ENCODE results near the gene NDUFS8.
A peak's percentile ranks its signal among the peaks of the same experiment; 100 is the strongest.

NDUFS8 gene

GRCh38 chr11:68003846-68004550 is 26.5 kb upstream of the NDUFS8 start, which contains the start of gene UNC93B1:
UNC93B1 (minus strand) TSS chr11:68004097; CDS start chr11:68004043, 54 bp downstream.
- peak; percentile 86 for DNase-seq (ENCODE audit: low spot score)

- no peak for DNase-seq (ENCODE audit: low spot score)
These were observed 25.7 kb upstream of the NDUFS8 start for GRCh38 chr11:68004551-68005335.

- no peak for DNase-seq (ENCODE audit: low spot score)
These were observed 23.8 kb upstream of the NDUFS8 start for GRCh38 chr11:68006606-68007166.

- no peak for DNase-seq (ENCODE audit: low spot score)
These were observed 22.7 kb upstream of the NDUFS8 start for GRCh38 chr11:68007498-68008380.

- no peak for DNase-seq (ENCODE audit: low spot score)
These were observed 21.8 kb upstream of the NDUFS8 start for GRCh38 chr11:68008381-68009337.

- DNase-seq (ENCODE audit: low spot score) = no peak
These were observed 20.9 kb upstream of the NDUFS8 start for GRCh38 chr11:68009391-68010089.

- no peak for DNase-seq (ENCODE audit: low spot score)
These were observed 20.1 kb upstream of the NDUFS8 start, which contains the start of gene ALDH3B1 for GRCh38 chr11:68010090-68011041. ALDH3B1 (plus strand) TSS chr11:68010327; CDS start chr11:68015298, 4,971 bp downstream.

GRCh38 chr11:68011051-68011943 is 19.2 kb upstream of the NDUFS8 start:
- no peak for DNase-seq (ENCODE audit: low spot score)

- no peak for DNase-seq (ENCODE audit: low spot score)
These were observed 18.2 kb upstream of the NDUFS8 start for GRCh38 chr11:68012044-68012842.

- DNase-seq (ENCODE audit: low spot score) = no peak
These were observed 17.5 kb upstream of the NDUFS8 start for GRCh38 chr11:68012843-68013610.

- DNase-seq (ENCODE audit: low spot score) = no peak
These were observed 16.8 kb upstream of the NDUFS8 start for GRCh38 chr11:68013611-68014156.

- DNase-seq (ENCODE audit: low spot score) = no peak
These were observed 16.1 kb upstream of the NDUFS8 start for GRCh38 chr11:68014157-68014946.

GRCh38 chr11:68014947-68015447 is 15.5 kb upstream of the NDUFS8 start:
- DNase-seq (ENCODE audit: low spot score) = no peak

GRCh38 chr11:68015467-68015866 is 15.0 kb upstream of the NDUFS8 start:
- no peak for DNase-seq (ENCODE audit: low spot score)
